ENCODE measurements around the gene SLC44A1.

The SLC44A1 gene

DNA sequence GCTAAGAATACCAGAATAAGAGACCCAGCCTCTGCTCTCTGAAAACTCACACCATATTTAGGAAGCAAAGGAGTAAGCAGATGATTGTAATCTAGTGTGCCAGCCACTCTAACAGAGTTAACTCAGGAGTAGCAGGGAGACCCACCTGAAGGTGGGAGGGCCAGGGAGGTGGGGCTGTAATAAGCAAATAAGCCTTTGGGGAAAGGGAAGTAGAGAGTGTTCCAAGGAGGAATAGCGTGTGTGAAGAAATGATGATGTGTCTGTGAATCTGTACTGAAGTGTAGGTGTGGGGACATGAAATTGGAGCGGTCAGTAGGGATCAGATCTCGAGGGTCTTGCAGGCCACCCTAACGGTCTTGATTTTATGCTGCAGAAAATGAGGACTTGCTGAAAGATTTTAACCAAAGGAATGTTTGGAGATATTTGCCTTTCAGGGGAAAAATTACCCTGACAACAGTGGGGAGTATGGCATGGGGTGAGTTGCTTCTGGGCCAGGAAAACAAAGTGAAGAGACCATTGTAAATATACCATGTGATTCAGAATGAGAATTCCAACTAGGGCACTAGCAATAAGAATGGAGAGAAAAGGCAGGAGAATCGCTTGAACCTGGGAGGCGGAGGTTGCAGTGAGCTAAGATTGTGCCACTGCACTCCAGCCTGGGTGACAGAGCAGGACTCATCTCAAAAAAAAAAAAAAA lies 159.2 kb downstream of the SLC44A1 start:
- DNase-seq: no peak

GRCh38 chr9:105405514-105406131 lies 161.2 kb downstream of the SLC44A1 start:
- peak in 1 of 4 experiments; percentile 24 for DNase-seq

DNA sequence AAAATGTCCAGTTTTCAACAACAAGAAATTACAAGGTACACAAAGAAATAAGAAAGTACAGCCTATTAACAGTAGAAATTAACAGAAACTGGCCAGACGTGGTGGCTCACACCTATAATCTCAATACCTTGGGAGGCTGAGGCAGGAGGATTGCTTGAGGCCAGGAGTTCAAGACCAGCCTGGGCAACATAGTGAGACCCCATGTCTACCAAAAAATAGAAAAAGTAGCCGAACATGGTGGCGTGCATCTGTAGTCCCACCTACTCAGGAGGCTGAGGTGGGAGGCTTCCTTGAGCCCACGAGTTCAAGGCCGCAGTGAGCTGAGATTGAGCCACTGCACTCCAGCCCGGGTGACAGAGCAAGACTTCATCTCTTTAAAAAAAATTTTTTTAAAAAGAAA lies 161.9 kb downstream of the SLC44A1 start:
- DNase-seq: no peak

GRCh38 chr9:105413525-105413924 lies 169.1 kb downstream of the SLC44A1 start:
- no peak for DNase-seq

- DNase-seq: peak; percentile 4 to 34 (median 10)
These were observed 170.7 kb downstream of the SLC44A1 start for GRCh38 chr9:105414947-105415661.

DNA sequence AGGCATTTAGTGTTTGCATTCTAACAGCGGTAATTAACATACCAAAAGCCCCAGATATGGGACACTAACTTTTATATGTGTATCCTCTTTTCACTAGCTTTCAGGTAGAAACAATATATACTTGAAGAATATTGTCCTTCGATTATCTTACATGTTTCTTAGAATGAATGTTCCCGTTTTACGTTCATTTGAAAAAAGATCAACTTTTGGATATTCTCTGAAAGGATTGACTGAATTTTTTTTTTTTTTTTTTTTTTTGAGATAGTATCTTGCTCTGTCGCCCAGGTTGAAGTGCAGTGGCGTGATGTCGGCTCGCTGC lies 171.2 kb downstream of the SLC44A1 start:
- no peak for DNase-seq

DNA sequence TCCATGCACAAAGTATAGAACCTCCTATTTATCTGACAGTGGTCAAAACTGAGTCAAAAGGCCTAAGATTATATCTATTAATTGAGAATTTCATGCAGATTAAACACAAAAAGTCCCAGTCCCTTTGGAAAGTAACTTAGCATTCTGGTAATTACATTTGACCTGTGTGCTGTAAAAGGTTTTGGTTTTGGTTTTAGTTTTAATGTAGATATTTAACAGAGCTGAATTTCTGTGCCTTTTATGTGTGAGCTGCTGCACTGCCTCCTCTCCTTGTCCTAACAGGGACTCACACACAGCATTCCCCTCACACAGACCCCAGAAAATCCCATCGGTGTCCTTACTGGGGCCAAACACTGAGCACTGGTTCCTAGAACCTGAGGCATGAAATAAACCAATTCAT lies 172.4 kb downstream of the SLC44A1 start:
- no peak for DNase-seq

- no peak for DNase-seq
These were observed 174.4 kb downstream of the SLC44A1 start for GRCh38 chr9:105418588-105419500.

- no peak for DNase-seq
These were observed 175.6 kb downstream of the SLC44A1 start for GRCh38 chr9:105419816-105420597.

DNA sequence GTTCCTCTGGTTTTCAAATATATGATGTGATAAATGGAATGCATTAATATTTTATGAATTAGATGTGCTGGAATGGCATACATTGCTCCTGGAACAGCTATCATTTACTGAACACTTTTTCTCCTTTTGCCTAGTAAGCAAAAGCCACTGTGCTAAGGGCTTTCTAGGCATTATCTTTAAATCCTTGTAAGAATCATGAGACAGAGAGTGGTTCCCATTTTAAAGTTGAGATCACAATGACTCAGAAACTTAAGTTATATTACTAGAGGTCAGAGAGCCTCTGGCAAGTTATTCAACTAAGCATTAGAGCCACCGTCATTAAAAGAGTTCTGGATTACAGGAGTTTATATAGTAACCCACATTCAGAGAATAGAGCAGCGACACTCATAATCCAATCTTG lies 176.7 kb downstream of the SLC44A1 start:
- DNase-seq: no peak

DNA sequence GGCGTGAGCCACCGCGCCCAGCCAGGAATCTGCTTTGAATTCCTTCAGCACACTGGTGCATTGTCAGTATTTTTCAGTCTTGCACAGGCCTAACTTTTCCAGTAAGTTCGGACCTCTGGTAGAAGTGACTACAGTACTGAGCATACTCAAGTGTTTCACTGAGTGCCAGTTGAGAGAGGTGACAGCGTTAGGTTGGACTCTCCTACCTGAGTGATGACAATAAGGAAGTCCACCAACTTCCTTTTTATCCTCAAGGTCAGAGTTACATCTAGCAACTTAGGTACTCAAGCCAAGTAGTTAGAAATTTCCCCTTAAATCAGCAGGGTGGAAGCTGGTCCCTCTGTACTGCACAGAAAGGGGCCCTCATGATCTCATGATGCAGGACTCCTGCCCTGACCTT lies 177.4 kb downstream of the SLC44A1 start:
- DNase-seq: no peak

- no peak for DNase-seq
These were observed 181.5 kb downstream of the SLC44A1 start for GRCh38 chr9:105425816-105426433.

- no peak for DNase-seq
These were observed 182.2 kb downstream of the SLC44A1 start for GRCh38 chr9:105426657-105427056.

DNA sequence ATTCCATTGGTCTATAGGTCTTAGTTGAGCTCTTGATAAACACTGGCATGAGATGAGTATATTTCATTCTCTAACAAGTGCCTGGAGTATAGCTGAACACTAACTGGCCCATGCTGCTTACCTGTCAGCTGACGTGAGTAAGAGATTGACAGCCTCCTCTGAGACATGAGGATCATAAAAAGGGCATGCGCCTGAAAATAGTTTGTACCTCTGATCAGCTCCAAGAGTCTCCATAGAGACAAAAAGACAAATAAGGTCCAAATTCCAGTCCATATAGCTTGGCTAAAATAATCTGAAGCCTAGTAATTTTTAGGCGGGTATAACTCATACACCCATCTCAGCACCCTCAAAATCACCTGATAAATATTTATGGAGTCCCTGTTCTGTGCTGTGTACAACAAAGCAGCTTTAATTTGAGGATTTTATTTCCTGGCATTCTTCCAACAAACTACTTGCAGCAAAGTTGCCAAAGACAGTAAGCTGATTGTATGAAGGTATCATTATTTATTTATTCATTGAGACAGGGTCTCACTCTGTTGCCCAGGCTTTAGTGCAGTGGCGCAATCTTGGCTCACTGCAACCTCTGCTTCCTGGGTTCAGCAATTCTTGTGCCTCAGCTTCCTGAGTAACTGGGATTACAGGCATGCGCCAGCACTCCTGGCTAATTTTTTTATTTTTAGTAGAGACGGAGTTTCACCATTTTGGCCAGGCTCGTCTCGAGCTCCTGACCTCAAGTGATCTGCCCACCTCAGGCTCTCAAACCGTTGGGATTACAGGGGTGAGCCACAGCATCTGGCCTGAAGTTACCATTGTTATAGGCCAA lies 187.2 kb downstream of the SLC44A1 start:
- DNase-seq: no peak

DNA sequence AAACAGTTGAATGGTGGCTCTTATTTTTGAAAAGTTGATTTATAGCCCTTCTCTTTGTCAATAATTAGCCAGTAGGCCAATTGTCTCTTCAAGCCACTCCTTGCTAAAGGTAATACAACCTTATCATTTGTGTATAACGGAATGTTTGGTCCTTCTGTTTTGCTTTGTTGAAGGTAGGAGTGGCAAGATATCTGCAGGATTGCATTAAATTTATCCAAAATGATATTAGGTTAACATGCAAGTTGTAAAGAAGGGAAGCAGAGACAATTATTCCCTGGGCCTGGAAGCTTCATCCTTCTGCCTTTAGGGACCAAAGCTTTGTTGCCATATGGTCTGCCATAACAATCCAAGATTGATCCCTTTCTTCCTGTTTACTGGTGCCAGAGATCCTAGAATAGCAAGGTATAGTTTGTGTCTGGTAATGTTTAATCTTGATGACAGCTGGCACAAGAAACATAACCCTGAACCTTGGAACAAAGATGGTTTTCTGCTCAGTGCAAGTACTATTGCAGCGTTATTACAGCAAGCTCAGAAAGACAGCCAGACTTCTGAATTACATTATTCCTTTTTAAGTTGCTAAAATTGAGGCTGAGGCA lies 187.9 kb downstream of the SLC44A1 start:
- DNase-seq: no peak

DNA sequence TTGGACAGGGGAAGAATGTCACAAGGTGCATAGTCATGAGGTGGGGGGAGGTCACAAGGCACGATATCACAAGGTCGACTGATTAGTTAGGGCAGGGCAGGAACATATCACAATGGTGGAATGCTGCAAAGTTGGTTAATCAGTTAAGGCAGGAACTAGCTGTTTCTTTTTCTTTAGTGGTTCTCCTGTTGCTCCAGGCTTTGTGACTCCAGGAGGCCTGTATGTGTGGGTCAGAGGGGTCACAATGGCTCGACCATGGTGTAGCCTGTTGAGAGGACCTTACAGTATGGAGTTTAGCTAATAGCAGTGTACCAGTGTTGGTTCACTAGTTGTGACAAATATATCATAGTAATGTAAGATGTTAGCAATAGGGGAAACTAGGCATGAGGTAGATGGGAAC lies 191.0 kb downstream of the SLC44A1 start:
- no peak for DNase-seq

- no peak for DNase-seq
These were observed 192.3 kb downstream of the SLC44A1 start for GRCh38 chr9:105436783-105437182.

DNA sequence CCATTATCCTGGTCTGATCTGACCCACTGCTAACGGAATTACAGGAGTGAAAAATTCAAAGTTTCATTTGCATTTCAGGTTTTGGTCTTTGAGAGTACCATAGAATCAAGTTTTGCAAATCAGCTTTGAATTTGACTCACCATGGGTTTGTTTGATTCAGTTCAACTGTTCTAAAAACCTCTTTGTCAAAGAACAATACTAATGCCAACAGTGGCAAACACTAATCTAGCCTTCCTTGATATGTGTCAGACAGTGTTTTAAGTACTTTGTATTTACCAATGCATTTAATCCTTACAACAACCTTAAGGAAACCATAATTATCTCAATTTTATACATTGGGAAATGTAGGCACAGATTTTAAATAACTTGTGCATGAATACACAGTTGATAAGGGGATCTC lies 193.3 kb downstream of the SLC44A1 start:
- DNase-seq: no peak

GRCh38 chr9:105438141-105438806 lies 193.8 kb downstream of the SLC44A1 start:
- no peak for DNase-seq

GRCh38 chr9:105439428-105439827 lies 195.0 kb downstream of the SLC44A1 start:
- DNase-seq: no peak

Data from activated naive CD4-positive, alpha-beta T cell (primary cell).